OCI-LY3 (cell line): ENCODE measurements around the gene HDDC3.
A peak's percentile ranks its signal among the peaks of the same experiment; 100 is the strongest.

Experiments
- H2AFZ ChIP-seq: fragments of 200-600, 300-600 bp; shearing (Covaris generic); 2 replicates; pipeline ENCODE4 v1.6.0; 2014; ENCODE audit warnings: antibody characterized with exemption, low read depth, low read length
- H3K27ac ChIP-seq: fragments of 200-600, 300-600 bp; sonication (generic); 2 replicates; pipeline ENCODE4 v1.5.1; 2014; ENCODE audit warnings: mild to moderate bottlenecking, low read length, moderate library complexity, mixed read lengths
- H3K27me3 ChIP-seq: fragments of 200-600, 300-600 bp; sonication (generic); 2 replicates; pipeline ENCODE4 v1.6.1; 2014; ENCODE audit warnings: low read depth, low read length, mixed read lengths
- H3K36me3 ChIP-seq: fragments of 200-600, 300-600 bp; sonication (generic); replicated peaks from 2 replicates; pipeline ENCODE3; 2014; ENCODE audit warnings: low read depth, low read length, mixed read lengths
- H3K4me1 ChIP-seq: fragments of 300-600, 200-600 bp; sonication (generic); 2 replicates; pipeline ENCODE4 v1.6.1; 2014; ENCODE audit warnings: low read length, mixed read lengths
- H3K4me2 ChIP-seq: fragments of 200-600, 300-600 bp; sonication (generic); 2 replicates; pipeline ENCODE4 v1.6.1; 2014; ENCODE audit warnings: low read length, mixed read lengths
- H3K4me3 ChIP-seq: fragments of 300-600, 200-600 bp; sonication (generic); 2 replicates; pipeline ENCODE4 v1.5.1; 2014; ENCODE audit warnings: antibody characterized with exemption, mild to moderate bottlenecking, low read length, moderate library complexity
- H3K79me2 ChIP-seq: fragments of 300-600, 200-600 bp; shearing (Covaris generic); 2 replicates; pipeline ENCODE4 v1.6.1; 2014; ENCODE audit warnings: mild to moderate bottlenecking, low read length, mixed read lengths
- H3K9ac ChIP-seq: fragments of 300-600, 200-600 bp; shearing (Covaris generic); 2 replicates; pipeline ENCODE4 v1.6.0; 2014; ENCODE audit warnings: mild to moderate bottlenecking, low read length, moderate library complexity
- H3K9me3 ChIP-seq: fragments of 200-600, 300-600 bp; shearing (Covaris generic); 2 replicates; pipeline ENCODE4 v1.6.1; 2014; ENCODE audit warnings: low read length, mixed read lengths; ENCODE audit not compliant: insufficient read depth
- H4K20me1 ChIP-seq: fragments of 200-600, 300-600 bp; sonication (generic); 2 replicates; pipeline ENCODE4 v1.6.1; 2016; ENCODE audit warnings: low read length, mixed read lengths; ENCODE audit not compliant: insufficient read depth
- EZH2phosphoT487 ChIP-seq: fragments of 200-600 bp; shearing (Covaris generic); IDR thresholded peaks from 2 replicates; pipeline ENCODE4 v1.6.1; 2018; ENCODE audit warnings: antibody characterized with exemption, mixed run types, low read depth
- TF ChIP-seq, protein P1 (sequence below): fragments of 200-600, 300-600 bp; sonication (generic); IDR thresholded peaks from 2 replicates; pipeline ENCODE4 v1.5.1; 2014; ENCODE audit warnings: antibody characterized with exemption, low read length, low read depth

The HDDC3 gene

DNA sequence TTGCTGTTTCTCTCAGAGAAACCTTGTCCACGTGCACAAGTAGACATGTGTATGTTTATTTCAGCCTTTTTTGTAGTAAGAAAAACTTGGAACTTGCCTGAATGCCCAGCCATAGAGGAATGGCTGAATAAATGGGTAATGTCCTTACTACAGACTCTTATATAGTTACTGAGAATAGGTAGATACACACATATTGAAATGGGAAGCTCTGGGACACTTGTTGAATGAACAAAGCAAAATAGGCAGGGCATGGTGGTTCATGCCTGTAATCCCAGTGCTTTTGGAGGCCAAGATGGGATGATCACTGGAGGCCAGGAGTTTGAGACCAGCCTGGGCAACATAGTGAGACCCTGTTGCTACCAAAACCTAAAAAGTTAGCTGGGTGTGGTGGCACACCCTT is 4.5 kb upstream of the HDDC3 start:
- no peak overlapping the region for H3K4me3 ChIP-seq
- TF ChIP-seq EZH2phosphoT487, result no peak
- TF ChIP-seq, protein P1, sequence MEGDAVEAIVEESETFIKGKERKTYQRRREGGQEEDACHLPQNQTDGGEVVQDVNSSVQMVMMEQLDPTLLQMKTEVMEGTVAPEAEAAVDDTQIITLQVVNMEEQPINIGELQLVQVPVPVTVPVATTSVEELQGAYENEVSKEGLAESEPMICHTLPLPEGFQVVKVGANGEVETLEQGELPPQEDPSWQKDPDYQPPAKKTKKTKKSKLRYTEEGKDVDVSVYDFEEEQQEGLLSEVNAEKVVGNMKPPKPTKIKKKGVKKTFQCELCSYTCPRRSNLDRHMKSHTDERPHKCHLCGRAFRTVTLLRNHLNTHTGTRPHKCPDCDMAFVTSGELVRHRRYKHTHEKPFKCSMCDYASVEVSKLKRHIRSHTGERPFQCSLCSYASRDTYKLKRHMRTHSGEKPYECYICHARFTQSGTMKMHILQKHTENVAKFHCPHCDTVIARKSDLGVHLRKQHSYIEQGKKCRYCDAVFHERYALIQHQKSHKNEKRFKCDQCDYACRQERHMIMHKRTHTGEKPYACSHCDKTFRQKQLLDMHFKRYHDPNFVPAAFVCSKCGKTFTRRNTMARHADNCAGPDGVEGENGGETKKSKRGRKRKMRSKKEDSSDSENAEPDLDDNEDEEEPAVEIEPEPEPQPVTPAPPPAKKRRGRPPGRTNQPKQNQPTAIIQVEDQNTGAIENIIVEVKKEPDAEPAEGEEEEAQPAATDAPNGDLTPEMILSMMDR, result no peak
- H4K20me1 ChIP-seq, result peaks cover 3% of the 10 kb centered on the region; the same call in 1 of the 2 replicates
- H3K27me3 ChIP-seq, result no peaks in the 10 kb centered on the region
- no peak overlapping the region for H3K9ac ChIP-seq
- H2AFZ ChIP-seq, result no peak overlapping the region
- peaks cover 23% of the 10 kb centered on the region for H3K4me1 ChIP-seq
- no peaks in the 10 kb centered on the region for H3K9me3 ChIP-seq
- H3K79me2 ChIP-seq, result peaks cover 12% of the 10 kb centered on the region
- H3K4me2 ChIP-seq, result no peak overlapping the region
- peaks cover 28% of the 10 kb centered on the region for H3K36me3 ChIP-seq
- no peak overlapping the region for H3K27ac ChIP-seq

GRCh38 chr15:90934949-90935751 is 2.8 kb upstream of the HDDC3 start, which contains the start of gene UNC45A:
UNC45A (plus strand) TSS chr15:90935285; CDS start chr15:90935325, 40 bp downstream.
- Histone ChIP-seq H3K27ac (peak within 1 kb of the TSS; percentile 28), H4K20me1 (peaks cover 3% of the 10 kb centered on the region; the same call in 1 of the 2 replicates), H3K4me3 (peak within 1 kb of the TSS; percentile 92), H3K79me2 (peaks cover 12% of the 10 kb centered on the region), H3K4me1 (peaks cover 34% of the 10 kb centered on the region), H3K36me3 (peaks cover 19% of the 10 kb centered on the region), H3K4me2 (peak within 1 kb of the TSS; percentile 91), H3K9ac (peak within 1 kb of the TSS; percentile 88), H3K9me3 (no peaks in the 10 kb centered on the region), H3K27me3 (no peaks in the 10 kb centered on the region), H2AFZ (peak within 1 kb of the TSS; percentile 82)
- no peak for TF ChIP-seq EZH2phosphoT487
- TF ChIP-seq, protein P1, result no peak

- H2AFZ ChIP-seq, result peak overlapping the region; percentile 50
- H3K36me3 ChIP-seq, result peaks cover 11% of the 10 kb centered on the region
- peak overlapping the region; percentile 17 for H3K27ac ChIP-seq
- peak overlapping the region; percentile 47 for H3K9ac ChIP-seq
- peak overlapping the region; percentile 91 for H3K4me2 ChIP-seq
- H3K4me1 ChIP-seq, result peaks cover 35% of the 10 kb centered on the region
- H3K4me3 ChIP-seq, result peak overlapping the region; percentile 92
- no peaks in the 10 kb centered on the region for H3K9me3 ChIP-seq
- peaks cover 3% of the 10 kb centered on the region; the same call in 1 of the 2 replicates for H4K20me1 ChIP-seq
- TF ChIP-seq, protein P1, result peak; percentile 97
- no peak for TF ChIP-seq EZH2phosphoT487
- no peaks in the 10 kb centered on the region for H3K27me3 ChIP-seq
- peaks cover 12% of the 10 kb centered on the region for H3K79me2 ChIP-seq
Observed at GRCh38 chr15:90934256-90934948, 2.1 kb upstream of the HDDC3 start.

DNA sequence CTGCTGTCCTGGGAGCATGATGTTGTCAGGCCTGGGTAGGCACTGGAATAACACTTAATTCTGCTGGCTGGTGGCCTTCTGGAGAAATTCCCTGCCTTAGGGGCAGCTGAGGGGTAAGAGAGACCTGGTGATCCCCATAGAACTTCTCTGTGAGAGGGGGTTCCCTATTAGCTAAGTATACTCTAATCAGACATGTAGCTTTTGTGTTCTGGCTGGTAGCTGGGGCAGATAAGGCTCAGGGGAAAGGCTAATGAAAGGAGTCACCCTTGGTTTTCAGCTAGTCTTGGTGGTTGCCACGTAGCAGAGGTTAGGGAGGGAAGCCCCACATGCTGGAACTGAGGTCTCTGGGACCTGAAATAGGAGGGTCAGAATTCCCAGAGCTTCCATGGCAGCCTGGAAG is 952 bp upstream of the HDDC3 start:
- H3K4me1 ChIP-seq, result peaks cover 46% of the 10 kb centered on the region
- no peaks in the 10 kb centered on the region for H3K9me3 ChIP-seq
- no peak overlapping the region for H3K9ac ChIP-seq
- no peak overlapping the region for H2AFZ ChIP-seq
- TF ChIP-seq, protein P1, result no peak
- no peak for TF ChIP-seq EZH2phosphoT487
- H3K4me2 ChIP-seq, result no peak overlapping the region
- no peak overlapping the region for H3K27ac ChIP-seq
- no peak overlapping the region for H3K4me3 ChIP-seq
- peaks cover 3% of the 10 kb centered on the region; the same call in 1 of the 2 replicates for H4K20me1 ChIP-seq
- peaks cover 6% of the 10 kb centered on the region for H3K36me3 ChIP-seq
- H3K79me2 ChIP-seq, result peaks cover 12% of the 10 kb centered on the region
- H3K27me3 ChIP-seq, result no peaks in the 10 kb centered on the region
